Astrocyte (in vitro differentiated cells and primary cell): ENCODE data around the gene EVA1C. TPM values are rescaled to one million over a fixed set of nuclear protein-coding genes. Genes with fewer than 3 reads are reported as not detected.

Experiments
- DNase-seq: peaks from one replicate; pipeline ENCODE4 v3.0.0-alpha.2; 2010; ENCODE audit warnings: low read depth
- FAIRE-seq: peaks from 2 replicates; lab custom pipeline; 2011; peaks lifted over from hg19 to GRCh38; lab: Jason Lieb, UNC
- H2AFZ ChIP-seq: 2 replicates; pipeline ENCODE4 v1.6.0; 2012; ENCODE audit warnings: low read depth, low read length, inconsistent platforms
- H3K27ac ChIP-seq: 2 replicates; pipeline ENCODE4 v1.5.1; 2011; ENCODE audit warnings: low read depth, low read length, inconsistent platforms
- H3K27me3 ChIP-seq: 2 replicates; pipeline ENCODE4 v1.6.0; 2011; ENCODE audit warnings: low read length, inconsistent platforms; ENCODE audit not compliant: insufficient read depth
- H3K36me3 ChIP-seq: 2 replicates; pipeline ENCODE4 v1.5.1; 2011; ENCODE audit warnings: low read length, inconsistent platforms; ENCODE audit not compliant: insufficient read depth
- H3K4me1 ChIP-seq: 2 replicates; pipeline ENCODE4 v1.5.1; 2011; ENCODE audit warnings: low read length, inconsistent platforms; ENCODE audit not compliant: insufficient read depth
- H3K4me2 ChIP-seq: 2 replicates; pipeline ENCODE4 v1.6.0; 2012; ENCODE audit warnings: low read length, inconsistent platforms
- H3K4me3 ChIP-seq: 2 replicates; pipeline ENCODE4 v1.5.1; 2011; ENCODE audit warnings: low read depth, mild to moderate bottlenecking, low read length, inconsistent platforms; ENCODE audit not compliant: insufficient read depth
- H3K79me2 ChIP-seq: 2 replicates; pipeline ENCODE4 v1.6.0; 2012; ENCODE audit warnings: mild to moderate bottlenecking, low read length, inconsistent platforms; ENCODE audit not compliant: insufficient read depth
- H3K9ac ChIP-seq: 2 replicates; pipeline ENCODE4 v1.6.0; 2012; ENCODE audit warnings: mild to moderate bottlenecking, low read length, inconsistent platforms
- H3K9me3 ChIP-seq: 2 replicates; pipeline ENCODE4 v1.5.1; 2012; ENCODE audit warnings: low read depth, mild to moderate bottlenecking, low read length, inconsistent platforms; ENCODE audit not compliant: insufficient read depth
- H4K20me1 ChIP-seq: 2 replicates; pipeline ENCODE4 v1.6.0; 2012; ENCODE audit warnings: low read length, inconsistent platforms; ENCODE audit not compliant: insufficient read depth
- H3K27ac Mint-ChIP-seq: one replicate; pipeline ENCODE4 v1.8.0; 2021; ENCODE audit warnings: mild to moderate bottlenecking, mixed read lengths; ENCODE audit not compliant: unreplicated experiment
- H3K27me3 Mint-ChIP-seq: one replicate; pipeline ENCODE4 v1.8.0; 2021; ENCODE audit warnings: low read depth, mixed read lengths; ENCODE audit not compliant: unreplicated experiment
- H3K36me3 Mint-ChIP-seq: one replicate; pipeline ENCODE4 v1.8.0; 2021; ENCODE audit warnings: low read depth, mixed read lengths; ENCODE audit not compliant: unreplicated experiment
- H3K4me1 Mint-ChIP-seq: one replicate; pipeline ENCODE4 v1.8.0; 2021; ENCODE audit warnings: low read depth, mixed read lengths; ENCODE audit not compliant: unreplicated experiment
- H3K4me3 Mint-ChIP-seq: one replicate; pipeline ENCODE4 v1.8.0; 2021; ENCODE audit warnings: mild to moderate bottlenecking, moderate library complexity, mixed read lengths; ENCODE audit not compliant: unreplicated experiment
- H3K9me3 Mint-ChIP-seq: one replicate; pipeline ENCODE4 v1.8.0; 2021; ENCODE audit warnings: mild to moderate bottlenecking, mixed read lengths; ENCODE audit not compliant: unreplicated experiment
- EZH2 ChIP-seq: IDR thresholded peaks from 2 replicates; pipeline ENCODE4 v1.6.1; 2012; ENCODE audit warnings: mild to moderate bottlenecking, low read length, inconsistent platforms; ENCODE audit not compliant: insufficient read depth
- total RNA-seq: library from RNA; stranded (reverse); gene quantifications from 2 replicates; pipeline ENCODE4 v1.2.1, GENCODE V29; 2021
- TF ChIP-seq, protein P1 (sequence below): IDR thresholded peaks from 2 replicates; pipeline ENCODE4 v1.5.1; 2011; ENCODE audit warnings: low read depth, mild to moderate bottlenecking, inconsistent platforms, low read length, moderate library complexity; ENCODE audit not compliant: insufficient read depth

Gene EVA1C
- total RNA-seq, 1 donor from 2014 or later = not detected

DNA sequence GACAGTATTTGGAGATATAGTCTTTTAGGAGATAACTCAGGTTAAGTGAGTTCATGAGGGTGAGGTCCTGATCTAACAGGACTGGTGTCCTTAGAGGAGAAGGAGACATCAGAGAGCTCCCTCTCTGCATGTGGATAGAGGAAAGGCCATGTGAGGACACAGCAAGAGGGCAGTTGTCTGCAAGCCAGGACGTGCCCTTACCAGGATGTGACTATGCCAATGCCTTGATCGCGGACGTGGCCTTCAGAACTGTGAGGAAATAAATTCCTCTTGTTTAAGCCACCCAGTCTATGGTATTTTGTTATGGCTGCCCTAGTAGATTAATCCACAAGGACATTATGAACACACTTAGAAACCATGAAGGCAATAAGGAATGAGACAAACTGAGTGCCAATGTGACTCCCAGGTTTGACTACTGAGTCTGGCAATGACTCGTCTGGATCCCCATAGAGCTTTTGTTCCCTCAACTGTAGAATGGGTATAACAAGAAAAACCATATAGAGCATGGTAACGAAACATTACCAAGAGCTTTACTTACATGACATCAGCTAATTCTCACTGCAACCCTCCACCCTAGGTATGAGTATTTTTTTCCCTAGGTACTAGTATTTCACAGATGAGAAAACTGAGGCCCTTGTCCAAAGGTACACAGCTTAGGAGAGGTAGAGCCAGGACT lies 26.2 kb upstream of the EVA1C start:
- Histone ChIP-seq H3K27ac (no peak overlapping the region), H3K79me2 (peaks cover 77% of the 10 kb centered on the region), H3K4me3 (no peak overlapping the region), H3K9me3 (no peaks in the 10 kb centered on the region), H3K4me1 (peaks cover 30% of the 10 kb centered on the region), H3K36me3 (peaks cover 22% of the 10 kb centered on the region), H2AFZ (no peak overlapping the region), H4K20me1 (peaks cover 56% of the 10 kb centered on the region), H3K9ac (peak overlapping the region; percentile 2), H3K4me2 (no peak overlapping the region), H3K27me3 (no peaks in the 10 kb centered on the region)
- Mint-ChIP-seq H3K36me3 (peaks cover 8% of the 10 kb centered on the region), H3K4me1 (peaks cover 24% of the 10 kb centered on the region), H3K27me3 (no peaks in the 10 kb centered on the region), H3K4me3 (no peak overlapping the region), H3K9me3 (no peaks in the 10 kb centered on the region), H3K27ac (no peak overlapping the region)
- FAIRE-seq = peak; percentile 60
- no peak for TF ChIP-seq EZH2
- TF ChIP-seq, protein P1, sequence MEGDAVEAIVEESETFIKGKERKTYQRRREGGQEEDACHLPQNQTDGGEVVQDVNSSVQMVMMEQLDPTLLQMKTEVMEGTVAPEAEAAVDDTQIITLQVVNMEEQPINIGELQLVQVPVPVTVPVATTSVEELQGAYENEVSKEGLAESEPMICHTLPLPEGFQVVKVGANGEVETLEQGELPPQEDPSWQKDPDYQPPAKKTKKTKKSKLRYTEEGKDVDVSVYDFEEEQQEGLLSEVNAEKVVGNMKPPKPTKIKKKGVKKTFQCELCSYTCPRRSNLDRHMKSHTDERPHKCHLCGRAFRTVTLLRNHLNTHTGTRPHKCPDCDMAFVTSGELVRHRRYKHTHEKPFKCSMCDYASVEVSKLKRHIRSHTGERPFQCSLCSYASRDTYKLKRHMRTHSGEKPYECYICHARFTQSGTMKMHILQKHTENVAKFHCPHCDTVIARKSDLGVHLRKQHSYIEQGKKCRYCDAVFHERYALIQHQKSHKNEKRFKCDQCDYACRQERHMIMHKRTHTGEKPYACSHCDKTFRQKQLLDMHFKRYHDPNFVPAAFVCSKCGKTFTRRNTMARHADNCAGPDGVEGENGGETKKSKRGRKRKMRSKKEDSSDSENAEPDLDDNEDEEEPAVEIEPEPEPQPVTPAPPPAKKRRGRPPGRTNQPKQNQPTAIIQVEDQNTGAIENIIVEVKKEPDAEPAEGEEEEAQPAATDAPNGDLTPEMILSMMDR = no peak
- no peak for DNase-seq

DNA sequence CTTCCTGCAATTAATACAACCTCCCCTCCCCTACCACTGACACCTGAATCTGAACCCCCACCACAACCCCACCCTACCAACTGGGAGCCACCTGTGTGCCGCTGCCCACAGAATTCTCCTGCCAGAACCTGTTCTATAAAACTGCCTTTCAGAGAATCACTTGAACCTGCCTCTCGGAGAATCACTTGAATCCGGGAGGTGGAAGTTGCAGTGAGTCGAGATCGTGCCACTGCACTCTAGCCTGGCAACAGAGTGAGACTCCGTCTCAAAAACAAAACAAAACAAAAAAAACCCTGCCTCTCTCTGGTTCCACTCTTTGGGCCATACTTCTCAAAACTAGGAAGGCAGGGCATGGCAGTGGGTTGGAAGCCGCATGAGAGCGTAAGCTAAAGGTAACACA lies 25.4 kb upstream of the EVA1C start:
- Histone ChIP-seq H3K4me1 (peaks cover 33% of the 10 kb centered on the region), H3K4me3 (no peak overlapping the region), H3K4me2 (no peak overlapping the region), H3K9ac (no peak overlapping the region), H3K9me3 (no peaks in the 10 kb centered on the region), H3K27me3 (no peaks in the 10 kb centered on the region), H2AFZ (no peak overlapping the region), H3K27ac (no peak overlapping the region), H4K20me1 (peaks cover 63% of the 10 kb centered on the region), H3K36me3 (peaks cover 18% of the 10 kb centered on the region), H3K79me2 (peaks cover 85% of the 10 kb centered on the region)
- Mint-ChIP-seq H3K27ac (no peak overlapping the region), H3K4me1 (peaks cover 27% of the 10 kb centered on the region), H3K4me3 (no peak overlapping the region), H3K27me3 (no peaks in the 10 kb centered on the region), H3K9me3 (no peaks in the 10 kb centered on the region), H3K36me3 (peaks cover 8% of the 10 kb centered on the region)
- TF ChIP-seq, protein P1 = no peak
- no peak for TF ChIP-seq EZH2
- DNase-seq (no peak), FAIRE-seq (no peak)

DNA sequence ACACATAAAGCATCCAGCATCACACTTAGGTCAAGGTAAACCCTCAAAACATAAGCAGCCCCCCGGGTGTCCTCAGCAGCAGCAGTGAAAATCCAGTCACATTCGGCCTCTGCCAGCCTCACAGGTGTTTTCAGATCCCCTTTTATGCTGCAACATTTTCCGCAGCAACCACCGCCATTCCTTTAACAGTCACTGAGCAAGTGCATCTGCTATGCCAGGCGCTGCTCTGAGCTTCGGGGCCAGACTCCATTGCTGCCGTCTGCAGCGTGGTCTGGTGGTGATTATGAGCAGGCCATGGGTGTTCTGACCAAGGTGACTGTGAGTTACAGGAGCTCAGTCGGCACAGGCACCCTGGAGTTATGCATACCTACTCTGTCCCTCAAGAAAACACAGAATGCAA lies 24.2 kb upstream of the EVA1C start:
- Mint-ChIP-seq H3K36me3 (peaks cover 8% of the 10 kb centered on the region), H3K4me3 (no peak overlapping the region), H3K4me1 (peaks cover 27% of the 10 kb centered on the region), H3K27ac (no peak overlapping the region), H3K9me3 (peaks cover 3% of the 10 kb centered on the region), H3K27me3 (no peaks in the 10 kb centered on the region)
- H3K4me2 ChIP-seq = no peak overlapping the region
- H3K4me1 ChIP-seq = peaks cover 26% of the 10 kb centered on the region
- TF ChIP-seq, protein P1 = no peak
- no peak for TF ChIP-seq EZH2
- peaks cover 58% of the 10 kb centered on the region for H4K20me1 ChIP-seq
- H3K36me3 ChIP-seq = peaks cover 11% of the 10 kb centered on the region
- no peak overlapping the region for H2AFZ ChIP-seq
- FAIRE-seq (no peak), DNase-seq (no peak)
- H3K9ac ChIP-seq = no peak overlapping the region
- H3K27ac ChIP-seq = no peak overlapping the region
- H3K79me2 ChIP-seq = peaks cover 88% of the 10 kb centered on the region
- H3K27me3 ChIP-seq = no peaks in the 10 kb centered on the region
- H3K9me3 ChIP-seq = no peaks in the 10 kb centered on the region
- H3K4me3 ChIP-seq = no peak overlapping the region
